Fibroblast of skin of right biceps (primary cell): ENCODE results near the gene PIGR.

ENCODE experiments used
- DNase-seq: peaks from one replicate; pipeline ENCODE4 v3.0.0-alpha.2; 2013

Gene PIGR

DNA sequence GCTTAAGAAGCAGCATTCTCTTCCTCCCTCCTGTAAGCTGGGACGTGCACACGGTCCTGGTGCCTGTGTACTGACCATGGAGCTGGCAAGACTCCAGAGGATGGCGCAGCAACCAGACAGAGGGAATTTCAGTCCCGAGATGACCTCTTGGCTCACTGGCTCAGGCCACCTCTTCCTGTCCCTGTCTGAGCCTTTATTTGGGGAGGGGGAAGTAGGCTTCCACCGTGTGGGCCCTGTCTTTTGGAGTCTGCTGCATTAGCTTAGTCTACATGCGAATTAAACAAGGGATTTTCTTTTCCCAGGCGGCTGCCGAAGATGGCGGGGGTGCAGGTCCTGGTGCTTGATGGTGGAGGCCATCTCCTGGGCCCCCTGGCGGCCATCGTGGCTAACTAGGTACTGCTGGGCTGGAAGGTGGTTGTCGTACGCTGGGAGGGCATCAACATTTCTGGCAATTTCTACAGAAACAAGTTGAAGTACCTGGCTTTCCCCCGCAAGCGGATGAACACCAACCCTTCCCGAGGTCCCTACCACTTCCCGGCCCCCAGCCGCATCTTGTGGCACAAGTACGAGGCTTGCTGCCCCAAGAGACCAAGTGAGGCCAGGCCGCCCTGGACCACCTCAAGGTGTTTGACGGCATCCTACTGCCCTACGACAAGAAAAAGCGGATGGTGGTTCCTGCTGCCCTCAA, 38.8 kb downstream of the PIGR start:
- DNase-seq = no peak

DNA sequence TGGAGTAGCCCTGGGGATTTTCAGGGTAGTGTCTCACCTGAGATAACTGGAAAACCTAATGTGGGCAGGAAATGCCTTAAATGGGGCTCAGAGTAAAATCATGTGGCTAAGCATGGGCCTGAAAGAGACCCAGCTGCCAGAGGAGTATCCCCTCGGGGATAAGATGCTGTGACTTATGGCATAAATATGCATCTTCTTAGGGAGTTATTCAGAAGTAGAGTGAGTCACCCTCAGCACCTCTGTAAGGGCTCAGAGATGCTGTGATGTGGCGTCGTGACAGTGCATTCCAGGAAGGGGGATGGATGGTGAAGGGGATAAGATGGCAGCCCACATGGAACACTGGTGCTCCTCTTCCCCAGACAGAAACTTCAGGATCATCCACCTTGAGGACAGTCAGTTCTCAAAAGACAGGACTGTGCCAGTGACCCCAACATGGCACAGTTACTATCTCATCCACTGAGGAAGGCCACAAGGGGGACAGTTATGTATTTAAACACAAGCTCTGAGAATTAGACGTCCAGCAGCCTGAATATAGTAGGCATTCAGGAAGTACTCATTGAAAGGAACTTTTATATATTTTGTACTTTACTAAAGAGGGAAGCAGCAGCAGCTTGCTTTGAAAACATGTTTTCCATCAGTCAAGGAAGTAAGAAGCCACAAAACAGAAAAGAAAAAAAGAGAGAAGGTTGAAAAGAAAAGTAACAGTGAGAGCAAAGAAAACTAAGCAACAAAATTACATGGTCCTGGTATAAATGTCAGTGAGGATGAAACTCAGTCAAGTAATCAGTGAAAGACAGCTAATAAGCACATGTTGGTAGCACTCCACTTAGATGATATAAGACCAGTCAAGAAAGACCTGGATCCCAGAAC, 40.7 kb downstream of the PIGR start:
- DNase-seq = peak; percentile 99

DNA sequence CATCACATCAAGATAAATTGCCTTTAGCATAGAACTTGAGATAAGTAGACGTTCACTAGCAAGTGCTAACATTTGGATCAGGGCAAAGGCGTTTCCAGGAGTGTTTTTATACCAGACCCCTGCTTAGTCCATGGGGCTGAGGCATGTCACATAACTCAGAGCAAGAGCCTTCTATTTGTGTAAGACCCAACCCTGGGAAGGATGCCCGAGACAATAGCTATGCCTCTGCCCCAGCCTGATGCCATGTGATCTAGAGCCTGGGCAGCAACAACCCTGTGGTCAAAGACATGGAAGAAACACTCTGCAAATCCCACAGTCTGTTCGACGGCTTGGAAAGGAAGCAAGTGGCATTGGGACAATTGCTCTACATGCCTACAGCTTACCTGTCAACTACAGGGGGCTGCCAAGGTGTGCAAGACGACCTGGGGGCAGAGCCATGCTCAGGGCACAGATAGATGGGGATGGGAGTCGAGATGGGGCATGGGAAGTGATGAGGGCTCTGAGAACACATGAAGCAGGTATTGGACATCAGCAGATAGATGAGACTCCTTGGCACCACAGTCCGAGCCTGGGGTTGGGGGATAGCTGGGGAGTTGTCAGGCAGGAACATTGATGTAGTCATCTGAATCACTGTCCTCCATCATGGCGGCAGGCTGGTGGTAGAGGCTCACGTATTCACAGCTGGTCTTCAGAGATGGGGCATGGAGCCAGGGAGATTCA, 41.7 kb downstream of the PIGR start:
- no peak for DNase-seq

DNA sequence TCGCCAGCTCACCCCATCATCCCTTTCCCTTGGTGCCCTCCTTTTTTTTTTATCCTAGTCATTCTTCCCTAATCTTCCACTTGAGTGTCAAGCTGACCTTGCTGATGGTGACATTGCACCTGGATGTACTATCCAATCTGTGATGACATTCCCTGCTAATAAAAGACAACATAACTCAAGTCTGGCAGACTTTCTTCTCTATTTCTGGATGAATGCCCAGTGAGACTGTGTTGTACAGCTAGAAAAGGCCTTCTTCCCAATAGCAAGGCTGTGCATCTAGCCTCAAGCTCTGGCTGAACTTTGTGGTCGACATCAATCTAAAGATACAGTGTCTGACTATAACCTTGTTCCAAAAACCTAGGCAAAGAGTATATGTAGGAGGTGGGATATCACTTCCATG, 42.6 kb downstream of the PIGR start:
- DNase-seq = peak; percentile 42

DNA sequence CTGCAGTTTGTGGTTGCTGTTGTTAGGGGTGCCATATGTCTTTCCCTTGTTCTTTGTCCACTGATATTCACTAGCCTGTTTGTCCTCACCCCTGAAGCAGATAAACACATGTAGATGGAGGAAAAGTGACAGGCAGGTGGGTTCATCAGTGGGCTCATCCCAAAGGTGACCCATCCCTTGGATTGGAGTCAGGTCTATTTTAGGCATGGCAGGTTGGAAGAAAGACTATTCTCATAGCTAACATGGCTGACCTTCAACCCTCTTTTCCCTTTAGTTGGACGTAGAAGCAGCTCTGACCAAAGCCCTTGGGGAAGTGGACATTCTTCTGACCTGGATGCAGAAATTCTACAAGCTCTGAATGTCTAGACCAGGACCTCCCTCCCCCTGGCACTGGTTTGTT, 43.6 kb downstream of the PIGR start:
- DNase-seq = no peak

DNA sequence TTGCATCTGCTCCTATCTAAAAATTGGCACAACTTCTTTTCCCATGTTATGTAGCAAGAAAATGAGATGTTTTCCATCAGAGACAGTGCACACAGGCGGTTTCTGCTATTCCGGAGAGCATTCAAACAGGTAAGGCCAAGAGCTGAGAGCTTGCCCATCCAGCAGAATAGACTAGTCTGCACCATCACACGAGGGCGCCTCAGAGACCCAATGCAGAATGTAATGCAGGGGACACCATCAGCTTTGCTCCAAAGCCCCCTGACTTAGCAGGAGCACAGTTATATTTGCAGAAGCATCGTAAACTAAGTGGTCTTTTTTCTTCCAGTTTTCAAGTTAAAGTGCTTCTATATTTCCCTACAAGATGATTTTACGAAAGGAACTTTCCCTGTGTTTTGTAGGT, 44.3 kb downstream of the PIGR start:
- no peak for DNase-seq

DNA sequence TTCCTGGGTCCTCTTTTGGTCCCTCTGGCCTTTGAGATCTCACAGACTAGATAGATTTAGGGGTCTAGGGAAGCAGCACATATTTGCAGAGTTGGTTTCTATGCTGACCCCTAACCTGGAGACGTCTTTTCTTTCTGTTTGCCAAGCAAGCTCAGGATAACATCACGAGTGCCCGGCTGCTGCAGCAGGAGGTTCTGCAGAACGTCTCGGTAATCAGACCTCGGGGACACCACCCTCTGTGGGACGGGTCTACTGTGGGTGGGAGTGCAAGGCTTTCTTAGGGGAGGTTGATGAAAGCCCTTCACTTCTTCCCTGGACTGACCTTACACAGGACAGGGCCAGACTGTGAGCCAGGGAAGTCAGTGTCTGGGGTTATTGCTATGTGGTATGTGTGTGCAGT, 46.1 kb downstream of the PIGR start:
- no peak for DNase-seq

DNA sequence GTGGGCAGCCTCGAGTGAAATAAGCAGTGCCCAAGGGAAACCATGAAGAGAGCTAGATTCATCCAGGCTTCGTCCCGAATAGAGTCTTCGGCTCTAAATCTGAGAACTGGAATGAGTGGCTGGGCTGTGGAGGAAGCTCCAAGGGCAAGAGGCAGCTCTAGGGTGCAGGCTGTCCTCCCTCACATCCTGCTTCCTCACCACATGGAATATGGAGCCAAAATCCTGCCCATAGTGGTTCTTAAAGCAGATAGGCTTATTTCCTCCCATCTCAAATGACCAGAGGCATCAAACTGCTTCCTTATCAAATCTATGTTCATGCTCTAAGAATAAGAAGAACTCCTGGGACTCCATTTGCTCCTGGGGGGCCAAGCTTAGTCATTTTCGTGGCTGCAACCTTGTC, 46.5 kb downstream of the PIGR start:
- DNase-seq = no peak

DNA sequence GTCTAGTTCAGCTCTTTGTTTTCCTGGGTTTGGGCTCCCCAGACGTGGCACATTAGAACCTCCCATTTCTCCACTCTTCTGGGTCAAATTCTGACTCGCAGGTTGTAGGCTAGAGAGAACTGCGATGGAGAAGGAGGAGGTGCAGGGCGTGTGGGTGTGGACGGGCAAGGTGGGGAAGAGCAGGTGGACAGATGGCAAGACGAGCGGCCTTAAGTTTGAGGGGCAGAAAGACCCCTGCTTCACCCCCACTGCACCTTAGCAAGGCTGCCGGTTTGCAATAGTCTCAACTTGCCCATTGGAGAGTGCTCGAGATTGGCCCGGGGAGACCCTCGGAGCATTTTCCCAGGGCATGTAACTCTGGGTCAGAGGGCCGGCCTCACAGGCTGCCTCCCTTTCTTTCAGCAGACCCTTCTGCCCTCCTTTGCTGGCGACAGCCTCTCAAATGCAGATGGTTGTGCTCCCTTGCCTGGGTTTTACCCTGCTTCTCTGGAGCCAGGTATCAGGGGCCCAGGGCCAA, 47.3 kb downstream of the PIGR start:
- no peak for DNase-seq

DNA sequence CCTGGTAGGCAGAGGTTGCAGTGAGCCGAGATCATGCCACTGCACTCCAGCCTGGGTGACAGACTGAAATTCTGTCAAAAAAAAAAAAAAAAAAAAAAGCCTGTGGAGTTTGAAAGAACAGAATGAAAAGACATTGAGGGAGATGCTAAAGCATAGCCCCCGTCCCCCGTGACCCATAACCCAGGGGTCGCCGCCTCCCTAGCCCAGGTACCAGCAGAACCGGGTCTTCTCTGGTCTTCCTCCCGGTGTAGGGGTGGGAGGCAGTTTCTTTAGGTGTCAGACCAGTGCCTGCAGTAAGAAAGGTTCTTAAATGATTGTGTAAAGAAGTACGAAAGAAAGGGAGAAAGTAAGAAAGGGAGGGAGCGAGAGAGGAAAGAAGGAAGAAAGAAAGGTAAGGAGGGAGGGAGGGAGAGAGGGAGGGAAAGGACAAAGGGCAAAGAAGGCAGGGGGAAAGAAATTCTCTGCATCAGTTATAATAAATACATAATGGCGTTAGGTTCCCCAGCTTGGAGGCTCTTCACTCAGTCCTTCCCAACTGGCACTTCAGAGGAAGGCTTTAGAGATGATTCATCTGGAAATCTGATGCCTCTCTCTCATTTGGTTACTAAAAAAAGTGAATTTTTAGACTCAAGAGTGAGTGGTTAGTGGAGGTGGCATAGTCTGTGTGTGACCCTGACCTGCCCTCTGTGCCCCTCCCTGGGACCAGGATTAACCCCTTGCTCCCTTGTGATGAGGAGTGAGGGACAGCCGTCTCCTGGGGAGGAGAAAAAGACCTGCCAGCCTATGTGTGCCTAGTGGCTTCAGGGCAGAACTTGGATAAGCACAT, 48.0 kb downstream of the PIGR start:
- DNase-seq = peak; percentile 78

DNA sequence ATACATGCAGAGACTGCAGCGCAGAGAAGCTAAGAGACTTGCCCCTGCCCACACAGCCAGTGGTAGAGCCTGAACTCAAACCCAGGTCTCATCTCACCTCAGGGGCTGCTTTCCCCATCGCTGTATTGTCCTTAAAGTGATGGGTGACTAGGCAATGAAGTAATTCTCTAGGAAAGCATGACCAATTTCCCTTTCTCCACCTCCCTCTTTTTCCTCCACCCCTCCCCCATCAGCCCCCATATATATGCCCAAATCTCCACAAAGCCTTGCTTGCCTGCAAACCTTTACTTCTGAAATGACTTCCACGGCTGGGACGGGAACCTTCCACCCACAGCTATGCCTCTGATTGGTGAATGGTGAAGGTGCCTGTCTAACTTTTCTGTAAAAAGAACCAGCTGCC, 49.1 kb downstream of the PIGR start, which contains the start of gene IL24:
TSS of gene IL24 (plus strand) at position 269 of the 400 bp plus-strand sequence. CDS start 390 bp downstream, outside the sequence.
- no peak for DNase-seq

DNA sequence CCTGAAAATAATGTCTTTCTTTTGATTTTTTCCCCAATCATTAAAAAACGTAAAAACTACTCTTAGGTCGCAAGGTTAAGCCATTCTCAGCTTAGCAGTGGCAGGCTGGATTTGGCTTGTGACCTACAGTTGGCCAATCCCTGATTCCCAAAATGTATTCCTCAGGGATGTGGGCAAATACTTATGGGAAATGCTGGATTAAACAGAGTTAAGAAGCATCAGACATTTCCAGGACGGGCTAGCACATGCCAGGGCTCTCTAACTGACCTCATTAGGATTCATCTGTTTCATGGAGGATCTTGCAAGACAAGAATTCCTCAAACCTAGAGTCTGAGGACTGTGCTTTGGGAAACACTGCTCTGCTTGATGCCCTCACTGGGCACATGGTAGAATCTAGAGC, 50.0 kb downstream of the PIGR start:
- DNase-seq = no peak

DNA sequence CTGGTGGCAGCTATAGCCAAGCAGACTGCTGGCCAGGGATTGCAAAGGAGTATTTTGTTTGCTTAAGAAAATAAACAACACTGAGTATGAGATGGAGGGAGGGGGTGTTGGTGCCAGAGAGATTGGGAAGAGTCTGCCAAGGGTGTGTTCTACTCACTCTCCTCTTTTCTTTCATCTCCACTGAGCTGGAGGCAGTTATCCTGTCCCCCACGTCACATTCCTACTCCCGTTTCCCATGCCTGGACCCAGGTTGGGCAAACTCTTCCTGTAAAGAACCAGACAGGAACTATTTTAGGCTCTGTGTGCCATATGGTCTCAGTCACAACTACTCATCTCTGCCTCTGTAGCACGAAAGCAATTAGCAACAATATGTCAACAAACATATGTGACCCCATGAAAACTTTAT, 50.4 kb downstream of the PIGR start:
- peak; percentile 62 for DNase-seq

DNA sequence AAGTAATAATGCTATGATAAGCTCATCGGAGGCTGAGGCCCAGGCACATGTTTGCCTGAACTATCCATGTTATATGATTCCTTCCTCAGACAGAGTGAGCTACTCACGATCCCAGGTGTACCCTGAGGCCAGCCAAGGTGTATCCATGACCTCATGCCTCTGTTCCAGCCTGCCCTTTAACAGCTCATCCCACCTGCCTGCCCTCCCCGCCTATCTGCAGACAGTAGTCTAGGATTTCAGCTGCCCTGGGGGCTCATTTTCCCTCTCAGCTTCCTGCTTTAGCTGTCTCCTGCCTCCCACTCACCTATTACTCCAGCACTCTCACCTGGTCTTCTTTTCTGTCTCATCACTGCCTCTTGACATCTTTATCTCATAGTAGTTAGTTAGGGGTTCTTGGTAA, 50.9 kb downstream of the PIGR start:
- DNase-seq = no peak

DNA sequence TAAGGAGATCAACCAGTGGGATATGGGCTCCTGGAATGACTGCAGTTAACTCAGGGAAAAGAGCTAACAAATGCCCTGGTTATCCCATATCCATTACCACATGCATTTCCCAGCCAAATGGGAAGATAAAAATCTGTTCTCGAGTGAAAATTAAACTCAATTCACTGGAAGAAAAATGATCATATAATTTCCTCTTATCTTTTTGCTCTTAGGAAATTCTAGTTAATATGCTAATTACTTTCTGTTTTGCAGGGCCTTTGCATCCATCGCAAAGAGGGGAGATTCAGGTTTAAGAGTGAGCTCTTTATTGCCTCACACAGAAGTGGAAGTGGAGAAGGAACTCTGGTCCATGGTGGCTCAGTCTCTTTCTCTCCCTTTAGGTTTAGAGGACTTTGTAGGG, 52.9 kb downstream of the PIGR start:
- no peak for DNase-seq

DNA sequence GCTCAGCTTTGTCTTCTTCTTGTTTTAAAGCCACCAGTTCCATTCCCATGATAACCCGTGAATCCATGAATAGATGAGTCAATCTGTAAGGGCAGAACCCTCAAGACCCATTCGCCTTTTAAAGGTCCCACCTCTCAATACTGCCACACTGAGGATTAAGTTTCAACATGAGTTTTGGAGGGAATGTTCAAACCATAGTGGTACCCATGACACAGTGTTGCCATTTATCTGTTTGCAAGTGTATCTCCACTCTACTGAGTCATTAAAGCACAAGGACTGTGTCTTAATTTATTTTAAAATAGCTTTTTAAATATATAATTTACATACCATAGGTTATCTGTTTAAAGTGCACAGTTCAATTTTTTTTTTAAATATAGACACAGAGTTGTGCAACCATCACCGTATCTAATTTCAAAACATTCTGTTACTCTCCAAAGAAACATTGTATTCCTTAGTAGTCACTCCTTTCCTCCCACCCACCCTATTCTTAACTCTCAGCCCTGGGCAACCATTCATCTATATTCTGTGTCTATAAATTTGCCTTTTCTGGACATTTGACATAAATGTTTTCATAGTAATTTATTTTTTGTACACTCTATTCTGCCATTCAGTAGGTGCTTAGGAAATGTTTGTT, 53.8 kb downstream of the PIGR start:
- DNase-seq = peak; percentile 64

DNA sequence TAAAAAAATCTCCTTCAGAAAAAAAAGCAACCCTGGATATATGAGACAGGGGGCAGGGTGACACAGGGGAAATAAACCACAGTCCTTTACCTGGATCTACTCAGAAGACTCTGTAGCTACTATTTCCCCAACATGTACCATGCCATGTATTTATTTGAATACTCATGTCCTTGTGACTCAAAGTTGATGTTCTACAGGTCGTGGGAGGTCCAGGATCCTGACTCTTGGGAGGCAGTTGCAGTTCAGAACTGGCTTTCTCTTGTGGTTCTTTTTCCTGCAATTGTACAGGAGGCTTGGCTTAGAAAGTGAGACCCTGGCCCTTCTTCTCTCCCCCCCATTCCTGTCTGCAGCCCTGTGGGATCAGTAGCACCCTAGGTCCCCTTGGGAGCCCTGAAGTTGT, 54.9 kb downstream of the PIGR start:
- no peak for DNase-seq

DNA sequence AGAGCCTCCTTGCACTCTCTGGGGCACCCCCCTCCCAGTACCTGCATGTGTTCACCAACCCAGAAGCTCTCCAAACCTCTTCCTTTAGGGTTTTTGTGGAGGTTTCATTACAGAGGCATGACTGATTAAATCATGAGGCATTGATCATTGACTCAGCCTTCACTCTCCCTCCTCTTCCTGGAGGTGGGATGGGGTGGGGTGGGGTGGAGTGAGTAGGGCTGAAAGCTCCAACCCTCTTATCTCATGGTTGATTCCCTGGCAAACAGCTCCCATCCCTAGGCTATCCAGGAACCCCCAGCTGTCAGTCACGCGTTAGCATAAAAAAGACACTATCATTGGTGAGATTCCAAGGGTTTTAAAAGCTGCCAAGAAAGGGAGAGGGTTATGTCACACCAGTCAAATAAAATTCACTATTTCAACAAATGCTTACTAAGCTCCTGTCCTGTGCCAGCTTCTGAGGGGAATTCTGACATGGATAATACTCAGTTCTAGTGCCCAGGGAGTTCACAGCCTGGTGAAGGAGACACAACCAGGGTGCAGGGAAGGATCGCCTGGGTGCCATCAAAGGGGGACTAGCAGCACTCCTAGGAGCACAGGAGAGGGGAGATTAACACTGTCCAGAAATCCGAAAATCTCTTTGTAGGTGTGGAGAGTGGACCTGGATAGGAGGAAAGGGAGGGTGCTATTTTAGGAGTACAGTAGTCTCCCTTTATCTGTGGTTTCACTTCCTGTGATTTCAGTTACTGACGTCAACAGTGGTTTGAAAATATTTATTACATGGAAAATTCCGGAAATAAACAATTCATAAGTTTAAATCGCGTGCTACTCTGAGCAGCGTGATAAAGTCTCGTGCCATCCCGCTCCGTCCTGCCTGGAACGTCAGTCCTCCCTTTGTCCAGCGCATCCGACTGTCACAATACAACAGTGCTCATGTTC, 55.9 kb downstream of the PIGR start:
- peak; percentile 54 for DNase-seq

DNA sequence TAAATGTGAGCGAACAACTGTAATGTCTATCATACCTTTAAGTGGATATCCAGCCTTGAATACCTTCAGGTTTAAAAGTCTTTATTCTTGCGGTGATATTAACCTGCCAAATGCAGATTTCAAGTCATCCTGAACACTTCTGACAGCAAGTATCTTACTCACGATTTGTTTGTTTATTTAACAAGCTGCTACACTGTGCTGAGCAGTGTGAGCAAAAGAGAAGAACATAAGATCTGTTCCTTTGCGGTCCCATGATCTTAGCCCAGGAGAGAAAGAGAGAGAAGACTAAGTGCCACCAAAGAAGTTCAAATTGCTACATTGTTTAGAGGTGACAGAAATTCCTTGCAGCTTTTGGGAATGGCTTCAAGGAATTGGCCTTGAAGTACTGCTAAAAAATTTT, 58.6 kb downstream of the PIGR start:
- DNase-seq = no peak

DNA sequence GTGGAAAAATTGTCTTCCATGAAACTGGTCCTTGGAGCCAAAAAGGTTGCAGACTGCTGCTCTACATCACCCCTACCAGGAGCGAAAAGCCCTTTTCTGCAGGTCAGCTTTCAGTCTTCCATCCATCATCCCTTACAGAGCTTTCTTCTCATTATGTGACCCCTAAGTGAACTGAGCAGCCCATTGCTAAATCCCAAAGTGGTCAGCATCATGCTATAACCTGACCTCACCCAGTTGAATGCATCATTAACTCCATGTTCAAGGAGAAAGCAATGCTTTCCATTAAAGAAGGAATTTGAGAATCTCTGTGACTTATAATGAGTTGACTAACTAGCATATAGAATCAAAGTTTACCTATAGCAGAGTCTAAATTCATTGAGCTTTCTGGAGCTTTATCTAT, 59.4 kb downstream of the PIGR start:
- DNase-seq = no peak
